OCI-LY3 (cell line): ENCODE results near the gene MSMP.

Source experiments
- H2AFZ ChIP-seq: fragments of 200-600, 300-600 bp; shearing (Covaris generic); 2 replicates; pipeline ENCODE4 v1.6.0; 2014; ENCODE audit warnings: antibody characterized with exemption, low read depth, low read length
- H3K27ac ChIP-seq: fragments of 200-600, 300-600 bp; sonication (generic); 2 replicates; pipeline ENCODE4 v1.5.1; 2014; ENCODE audit warnings: mild to moderate bottlenecking, low read length, moderate library complexity, mixed read lengths
- H3K27me3 ChIP-seq: fragments of 200-600, 300-600 bp; sonication (generic); 2 replicates; pipeline ENCODE4 v1.6.1; 2014; ENCODE audit warnings: low read depth, low read length, mixed read lengths
- H3K36me3 ChIP-seq: fragments of 200-600, 300-600 bp; sonication (generic); replicated peaks from 2 replicates; pipeline ENCODE3; 2014; ENCODE audit warnings: low read depth, low read length, mixed read lengths
- H3K4me1 ChIP-seq: fragments of 300-600, 200-600 bp; sonication (generic); 2 replicates; pipeline ENCODE4 v1.6.1; 2014; ENCODE audit warnings: low read length, mixed read lengths
- H3K4me2 ChIP-seq: fragments of 200-600, 300-600 bp; sonication (generic); 2 replicates; pipeline ENCODE4 v1.6.1; 2014; ENCODE audit warnings: low read length, mixed read lengths
- H3K4me3 ChIP-seq: fragments of 300-600, 200-600 bp; sonication (generic); 2 replicates; pipeline ENCODE4 v1.5.1; 2014; ENCODE audit warnings: antibody characterized with exemption, mild to moderate bottlenecking, low read length, moderate library complexity
- H3K79me2 ChIP-seq: fragments of 300-600, 200-600 bp; shearing (Covaris generic); 2 replicates; pipeline ENCODE4 v1.6.1; 2014; ENCODE audit warnings: mild to moderate bottlenecking, low read length, mixed read lengths
- H3K9ac ChIP-seq: fragments of 300-600, 200-600 bp; shearing (Covaris generic); 2 replicates; pipeline ENCODE4 v1.6.0; 2014; ENCODE audit warnings: mild to moderate bottlenecking, low read length, moderate library complexity
- H3K9me3 ChIP-seq: fragments of 200-600, 300-600 bp; shearing (Covaris generic); 2 replicates; pipeline ENCODE4 v1.6.1; 2014; ENCODE audit warnings: low read length, mixed read lengths; ENCODE audit not compliant: insufficient read depth
- H4K20me1 ChIP-seq: fragments of 200-600, 300-600 bp; sonication (generic); 2 replicates; pipeline ENCODE4 v1.6.1; 2016; ENCODE audit warnings: low read length, mixed read lengths; ENCODE audit not compliant: insufficient read depth
- CTCF ChIP-seq: fragments of 200-600, 300-600 bp; sonication (generic); IDR thresholded peaks from 2 replicates; pipeline ENCODE4 v1.5.1; 2014; ENCODE audit warnings: antibody characterized with exemption, low read length, low read depth
- EZH2phosphoT487 ChIP-seq: fragments of 200-600 bp; shearing (Covaris generic); IDR thresholded peaks from 2 replicates; pipeline ENCODE4 v1.6.1; 2018; ENCODE audit warnings: antibody characterized with exemption, mixed run types, low read depth

The MSMP gene

GRCh38 chr9:35723908-35724307 is 30.2 kb downstream of the MSMP start:
- Histone ChIP-seq H4K20me1 (peaks cover 26% of the 10 kb centered on the region), H2AFZ (no peak overlapping the region), H3K4me2 (no peak overlapping the region), H3K4me3 (no peak overlapping the region), H3K27ac (no peak overlapping the region), H3K27me3 (no peaks in the 10 kb centered on the region), H3K36me3 (peaks cover 66% of the 10 kb centered on the region), H3K79me2 (peaks cover 27% of the 10 kb centered on the region), H3K9ac (no peak overlapping the region), H3K9me3 (no peaks in the 10 kb centered on the region), H3K4me1 (peaks cover 16% of the 10 kb centered on the region)
- TF ChIP-seq EZH2phosphoT487, result no peak
- no peak for TF ChIP-seq CTCF

- peaks cover 22% of the 10 kb centered on the region for H3K79me2 ChIP-seq
- H3K36me3 ChIP-seq, result peaks cover 71% of the 10 kb centered on the region
- H3K27ac ChIP-seq, result no peak overlapping the region
- H3K9ac ChIP-seq, result no peak overlapping the region
- H3K27me3 ChIP-seq, result no peaks in the 10 kb centered on the region
- TF ChIP-seq EZH2phosphoT487 (no peak), CTCF (no peak)
- H3K4me1 ChIP-seq, result peaks cover 11% of the 10 kb centered on the region
- H3K9me3 ChIP-seq, result no peaks in the 10 kb centered on the region
- no peak overlapping the region for H3K4me2 ChIP-seq
- H2AFZ ChIP-seq, result no peak overlapping the region
- peaks cover 21% of the 10 kb centered on the region for H4K20me1 ChIP-seq
- H3K4me3 ChIP-seq, result no peak overlapping the region
These were observed 30.6 kb downstream of the MSMP start for GRCh38 chr9:35723426-35723825.

GRCh38 chr9:35719546-35719945 is 34.5 kb downstream of the MSMP start:
- Histone ChIP-seq H3K9me3 (no peaks in the 10 kb centered on the region), H2AFZ (no peak overlapping the region), H3K27me3 (no peaks in the 10 kb centered on the region), H3K9ac (no peak overlapping the region), H3K36me3 (peaks cover 90% of the 10 kb centered on the region), H3K4me3 (no peak overlapping the region), H3K4me1 (no peaks in the 10 kb centered on the region), H3K4me2 (no peak overlapping the region), H3K27ac (no peak overlapping the region), H3K79me2 (no peaks in the 10 kb centered on the region), H4K20me1 (no peaks in the 10 kb centered on the region)
- TF ChIP-seq EZH2phosphoT487 (no peak), CTCF (no peak)

- no peak for TF ChIP-seq CTCF
- no peak overlapping the region for H3K4me3 ChIP-seq
- no peaks in the 10 kb centered on the region for H3K9me3 ChIP-seq
- no peaks in the 10 kb centered on the region for H3K79me2 ChIP-seq
- no peaks in the 10 kb centered on the region for H3K27me3 ChIP-seq
- peaks cover 90% of the 10 kb centered on the region for H3K36me3 ChIP-seq
- H3K4me2 ChIP-seq, result no peak overlapping the region
- no peak overlapping the region for H3K27ac ChIP-seq
- H2AFZ ChIP-seq, result no peak overlapping the region
- no peak overlapping the region for H3K9ac ChIP-seq
- no peaks in the 10 kb centered on the region for H4K20me1 ChIP-seq
- no peaks in the 10 kb centered on the region for H3K4me1 ChIP-seq
These were observed 35.2 kb downstream of the MSMP start for GRCh38 chr9:35718721-35719511.
